Lower leg skin (tissue), 4 donors: ENCODE measurements around the gene CYBA. TPM values are rescaled to one million over a fixed set of nuclear protein-coding genes. Genes with fewer than 3 reads are reported as not detected.

Source experiments
- DNase-seq, 2 donors: peaks; one replicate each; pipeline ENCODE4 v3.0.0-alpha.2; 2019; ENCODE audit warnings: low spot score in 2 of 2
- H3K4me3 ChIP-seq: fragments of 200-600 bp; sonication (generic); 2 replicates; pipeline ENCODE4 v1.5.1; 2017; ENCODE audit warnings: mild to moderate bottlenecking, low read depth; ENCODE audit not compliant: poor library complexity, severe bottlenecking
- POLR2A ChIP-seq, 2 donors: fragments of 450-650 bp; IDR thresholded peaks; one replicate each; pipeline ENCODE4 v1.6.1; 2016 to 2017; ENCODE audit warnings: antibody characterized with exemption in 2 of 2, mild to moderate bottlenecking in 1 of 2, moderate library complexity in 1 of 2
- WGBS, 2 donors: methylation state at CpG; one replicate each; pipeline ENCODE4 v1.1.5; 2018; 5-methylcytosine and 5-hydroxymethylcytosine counted together
- intact Hi-C: fragments of 100-400 bp; cut with DNase I; formaldehyde crosslinking; loops from one replicate; pipeline ENCODE4 v1.15.0; 2023; ENCODE audit warnings: low total_unique reads
- total RNA-seq, 4 donors: library from RNA; depleted of rRNA; stranded (reverse); fragments of >200 nt; gene quantifications; one replicate each; pipeline ENCODE4 v1.1.0, GENCODE V29; 2016
- TF ChIP-seq, protein P1 (sequence below), 3 donors: fragments of 450-650 bp; IDR thresholded peaks; one replicate each; pipeline ENCODE4 v1.5.1; 2016; ENCODE audit warnings: antibody characterized with exemption in 3 of 3, mild to moderate bottlenecking in 3 of 3, moderate library complexity in 2 of 3

CYBA gene
- total RNA-seq, 4 donors from 2014 or later = 30.5 to 93.2 (median 44.7) TPM

DNA sequence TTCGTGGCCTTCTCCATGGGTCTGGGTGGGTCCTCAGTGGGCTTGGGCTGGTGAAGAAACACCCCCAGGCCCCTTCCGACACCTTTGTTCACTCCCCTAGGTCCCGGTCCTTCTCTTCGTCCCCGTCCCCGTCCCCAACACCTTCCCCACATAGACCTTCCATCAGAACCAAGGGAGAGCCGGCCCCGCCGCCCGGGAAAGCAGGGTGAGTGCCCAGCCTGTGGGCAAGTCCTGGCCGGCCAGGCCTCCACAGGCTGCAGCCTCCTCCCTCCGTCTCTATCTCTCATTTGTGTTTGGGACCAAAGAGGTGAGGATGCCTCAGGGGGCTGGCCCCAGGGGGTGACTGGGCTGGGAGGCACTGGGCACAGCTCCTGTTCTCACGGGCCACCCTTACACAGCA, 27.0 kb downstream of the CYBA start:
- WGBS, 2 donors = 94 to 96% methylated on average over 13 of the region's 13 CpGs
- DNase-seq = no peak
- no peak for TF ChIP-seq POLR2A (IDR thresholded peaks at IDR 0.05)
- TF ChIP-seq, protein P1, sequence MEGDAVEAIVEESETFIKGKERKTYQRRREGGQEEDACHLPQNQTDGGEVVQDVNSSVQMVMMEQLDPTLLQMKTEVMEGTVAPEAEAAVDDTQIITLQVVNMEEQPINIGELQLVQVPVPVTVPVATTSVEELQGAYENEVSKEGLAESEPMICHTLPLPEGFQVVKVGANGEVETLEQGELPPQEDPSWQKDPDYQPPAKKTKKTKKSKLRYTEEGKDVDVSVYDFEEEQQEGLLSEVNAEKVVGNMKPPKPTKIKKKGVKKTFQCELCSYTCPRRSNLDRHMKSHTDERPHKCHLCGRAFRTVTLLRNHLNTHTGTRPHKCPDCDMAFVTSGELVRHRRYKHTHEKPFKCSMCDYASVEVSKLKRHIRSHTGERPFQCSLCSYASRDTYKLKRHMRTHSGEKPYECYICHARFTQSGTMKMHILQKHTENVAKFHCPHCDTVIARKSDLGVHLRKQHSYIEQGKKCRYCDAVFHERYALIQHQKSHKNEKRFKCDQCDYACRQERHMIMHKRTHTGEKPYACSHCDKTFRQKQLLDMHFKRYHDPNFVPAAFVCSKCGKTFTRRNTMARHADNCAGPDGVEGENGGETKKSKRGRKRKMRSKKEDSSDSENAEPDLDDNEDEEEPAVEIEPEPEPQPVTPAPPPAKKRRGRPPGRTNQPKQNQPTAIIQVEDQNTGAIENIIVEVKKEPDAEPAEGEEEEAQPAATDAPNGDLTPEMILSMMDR (IDR thresholded peaks at IDR 0.05) = no peak
- intact Hi-C loops = no loop called here
- no peak overlapping the region for H3K4me3 ChIP-seq

DNA sequence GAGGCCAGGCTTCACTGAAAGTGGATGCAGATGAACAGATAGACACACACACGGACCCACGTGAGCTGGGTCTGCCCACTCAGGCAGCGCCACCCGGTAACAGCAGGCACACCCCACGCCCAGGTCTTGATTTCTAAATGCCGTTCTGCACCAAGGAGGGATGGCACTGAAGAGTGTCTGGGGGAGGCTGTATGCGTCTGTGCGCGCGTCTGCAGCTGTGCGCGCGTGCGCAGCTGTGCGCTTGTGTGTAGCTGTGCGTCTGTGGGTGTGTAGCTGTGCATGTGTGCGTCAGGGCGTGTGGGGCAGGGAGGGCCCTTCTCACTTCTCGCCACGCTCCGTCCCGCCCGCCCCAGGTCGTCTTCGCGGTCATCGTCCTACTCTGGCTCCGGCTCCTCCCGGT, 28.0 kb downstream of the CYBA start:
- 93 to 95% methylated on average over 29 of the region's 29 CpGs for WGBS, 2 donors
- no peak for TF ChIP-seq POLR2A (IDR thresholded peaks at IDR 0.05)
- TF ChIP-seq, protein P1 (IDR thresholded peaks at IDR 0.05) = no peak
- intact Hi-C loops = no loop called here
- DNase-seq = no peak
- H3K4me3 ChIP-seq = no peak overlapping the region

GRCh38 chr16:88622125-88622524, 28.7 kb downstream of the CYBA start:
- no peak for TF ChIP-seq POLR2A (IDR thresholded peaks at IDR 0.05)
- TF ChIP-seq, protein P1 (IDR thresholded peaks at IDR 0.05) = no peak
- H3K4me3 ChIP-seq = no peak overlapping the region
- no peak for DNase-seq
- WGBS, 2 donors = 86 to 92% methylated on average over 11 to 18 of the region's 19 CpGs
- intact Hi-C loops = no loop called here

GRCh38 chr16:88619859-88620815, 30.7 kb downstream of the CYBA start:
- H3K4me3 ChIP-seq = no peak overlapping the region
- DNase-seq = no peak
- intact Hi-C loops = no loop called here
- 87 to 93% methylated on average over 14 of the region's 14 CpGs for WGBS, 2 donors
- TF ChIP-seq POLR2A (IDR thresholded peaks at IDR 0.05) = no peak
- TF ChIP-seq, protein P1 (IDR thresholded peaks at IDR 0.05) = no peak

DNA sequence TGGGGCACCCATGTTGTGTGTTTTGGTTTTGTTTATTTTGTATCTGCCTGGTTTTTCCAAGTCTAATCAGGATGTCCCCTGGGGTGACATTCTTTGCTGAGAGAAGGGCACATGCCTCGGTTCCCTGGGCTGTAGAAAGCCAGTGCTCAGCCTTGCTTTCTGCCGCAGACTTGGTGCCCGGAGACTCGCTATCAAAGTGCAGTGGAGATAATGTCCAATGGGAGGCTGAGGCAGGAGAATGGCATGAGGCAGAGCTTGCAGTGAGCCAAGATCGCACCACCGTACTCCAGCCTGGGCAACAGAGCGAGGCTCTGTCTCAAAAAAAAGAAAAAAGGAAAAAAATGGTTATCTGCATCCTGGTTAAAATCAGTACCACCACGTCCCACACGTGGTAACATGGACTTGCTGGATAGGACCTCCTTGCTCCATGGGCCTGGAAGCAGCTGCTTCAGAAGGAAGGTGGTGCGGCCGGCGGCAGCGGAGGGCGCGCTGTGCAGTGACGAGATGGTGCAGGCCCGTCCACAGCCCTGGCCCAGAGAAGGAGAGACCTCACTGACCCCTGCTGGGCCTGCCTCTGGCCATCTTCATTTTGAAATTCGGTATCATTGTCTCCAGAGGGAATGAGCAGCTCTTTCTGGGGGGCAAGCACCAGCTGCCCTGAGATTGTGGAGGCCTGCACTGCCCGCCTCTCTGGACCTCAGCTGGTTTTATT, 31.7 kb downstream of the CYBA start:
- intact Hi-C loops = no loop called here
- WGBS, 2 donors = 88 to 91% methylated on average over 19 of the region's 19 CpGs
- DNase-seq = no peak
- no peak for TF ChIP-seq POLR2A (IDR thresholded peaks at IDR 0.05)
- TF ChIP-seq, protein P1 (IDR thresholded peaks at IDR 0.05) = no peak
- no peak overlapping the region for H3K4me3 ChIP-seq
